Measurements from ENCODE around the gene ADIPOR1.

The ADIPOR1 gene

GRCh38 chr1:202968895-202969295 is 10.8 kb upstream of the ADIPOR1 start:
- DNase-seq (ENCODE audit: low read depth), result peak; percentile 83

GRCh38 chr1:202968351-202968750 is 10.2 kb upstream of the ADIPOR1 start:
- no peak for DNase-seq (ENCODE audit: low read depth)

GRCh38 chr1:202967684-202968281 is 9.7 kb upstream of the ADIPOR1 start:
- DNase-seq (ENCODE audit: low read depth), result peak; percentile 25

GRCh38 chr1:202966006-202966898 is 8.1 kb upstream of the ADIPOR1 start:
- DNase-seq (ENCODE audit: low read depth), result no peak

GRCh38 chr1:202965422-202965821 is 7.3 kb upstream of the ADIPOR1 start:
- no peak for DNase-seq (ENCODE audit: low read depth)

- peak; percentile 38 for DNase-seq (ENCODE audit: low read depth)
Observed at GRCh38 chr1:202964791-202965410, 6.8 kb upstream of the ADIPOR1 start.

- no peak for DNase-seq (ENCODE audit: low read depth)
Observed at GRCh38 chr1:202961220-202961880, 3.2 kb upstream of the ADIPOR1 start.

GRCh38 chr1:202959276-202959620 is 1.1 kb upstream of the ADIPOR1 start:
- peak; percentile 77 for DNase-seq (ENCODE audit: low read depth)

GRCh38 chr1:202958544-202959275 is 598 bp upstream of the ADIPOR1 start:
- no peak for DNase-seq (ENCODE audit: low read depth)

- DNase-seq (ENCODE audit: low read depth), result no peak
Observed at GRCh38 chr1:202956969-202957368, 1.1 kb downstream of the ADIPOR1 start.

GRCh38 chr1:202954057-202954745 is 3.9 kb downstream of the ADIPOR1 start:
- no peak for DNase-seq (ENCODE audit: low read depth)

GRCh38 chr1:202953392-202953791 is 4.7 kb downstream of the ADIPOR1 start:
- no peak for DNase-seq (ENCODE audit: low read depth)

- peak; percentile 78 for DNase-seq (ENCODE audit: low read depth)
Observed at GRCh38 chr1:202952818-202953217, 5.3 kb downstream of the ADIPOR1 start.

GRCh38 chr1:202952099-202952498 is 6.0 kb downstream of the ADIPOR1 start:
- DNase-seq (ENCODE audit: low read depth), result no peak

GRCh38 chr1:202951437-202951836 is 6.7 kb downstream of the ADIPOR1 start:
- DNase-seq (ENCODE audit: low read depth), result no peak

GRCh38 chr1:202945483-202945882 is 12.6 kb downstream of the ADIPOR1 start:
- no peak for DNase-seq (ENCODE audit: low read depth)

GRCh38 chr1:202944438-202944921 is 13.6 kb downstream of the ADIPOR1 start:
- no peak for DNase-seq (ENCODE audit: low read depth)

- DNase-seq (ENCODE audit: low read depth), result no peak
Observed at GRCh38 chr1:202942426-202942825, 15.7 kb downstream of the ADIPOR1 start.

GRCh38 chr1:202941372-202941771 is 16.7 kb downstream of the ADIPOR1 start:
- DNase-seq (ENCODE audit: low read depth), result no peak

GRCh38 chr1:202940561-202940960 is 17.6 kb downstream of the ADIPOR1 start:
- no peak for DNase-seq (ENCODE audit: low read depth)

GRCh38 chr1:202938287-202938925 is 19.7 kb downstream of the ADIPOR1 start:
- DNase-seq (ENCODE audit: low read depth), result no peak
